ENCODE data around the gene PSMF1.

DNA sequence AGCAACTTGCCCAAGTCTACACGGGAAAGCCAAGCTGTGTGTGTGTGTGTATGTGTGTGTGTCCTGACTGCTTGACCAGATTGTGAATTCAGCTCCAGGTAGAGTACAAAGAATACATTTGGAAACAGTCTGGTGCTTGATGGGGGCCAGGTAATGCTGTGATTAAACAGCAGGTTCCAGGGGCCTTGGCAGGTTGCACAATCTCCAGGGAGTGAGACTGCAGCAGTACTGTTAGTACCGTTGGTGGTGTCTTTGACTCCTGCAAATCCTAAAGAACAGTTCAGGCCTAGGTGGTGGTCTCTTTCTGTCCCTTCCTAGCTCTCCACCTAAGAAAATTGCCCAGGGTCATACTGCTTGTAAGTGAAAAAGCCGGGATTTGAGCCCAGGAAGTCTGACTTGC, 11.2 kb upstream of the PSMF1 start:
- TF ChIP-seq CTCF (IDR thresholded peaks at IDR 0.05) (no peak), POLR2A (IDR thresholded peaks at IDR 0.05) (no peak)
